Measurements from ENCODE around the gene KATNA1. TPM values are rescaled to one million over a fixed set of nuclear protein-coding genes. Genes with fewer than 3 reads are reported as not detected.

KATNA1 gene
- total RNA-seq, 4 donors from 2014 or later, result 15.4 to 30.4 (median 18.7) TPM

- ATAC-seq (ENCODE audit: low FRiP score), result no peak
- TF ChIP-seq CTCF (IDR thresholded peaks at IDR 0.05), result no peak
- no peak for DNase-seq (ENCODE audit: low spot score)
Measured at GRCh38 chr6:149614337-149614736, 34.2 kb downstream of the KATNA1 start.

- DNase-seq (ENCODE audit: low spot score), result no peak
- no peak for TF ChIP-seq CTCF (IDR thresholded peaks at IDR 0.05)
- no peak for ATAC-seq (ENCODE audit: low FRiP score)
Measured at GRCh38 chr6:149608381-149608982, 40.0 kb downstream of the KATNA1 start.

GRCh38 chr6:149600508-149600907, 48.0 kb downstream of the KATNA1 start:
- DNase-seq (ENCODE audit: low spot score) (no peak), ATAC-seq (ENCODE audit: low FRiP score) (no peak)
- no peak for TF ChIP-seq CTCF (IDR thresholded peaks at IDR 0.05)

GRCh38 chr6:149593408-149593807, 55.1 kb downstream of the KATNA1 start:
- TF ChIP-seq CTCF (IDR thresholded peaks at IDR 0.05), result no peak
- DNase-seq (ENCODE audit: low spot score), result no peak
- no peak for ATAC-seq (ENCODE audit: low FRiP score)

GRCh38 chr6:149592983-149593382, 55.5 kb downstream of the KATNA1 start:
- DNase-seq (ENCODE audit: low spot score) (no peak), ATAC-seq (ENCODE audit: low FRiP score) (no peak)
- TF ChIP-seq CTCF (IDR thresholded peaks at IDR 0.05), result no peak

GRCh38 chr6:149586149-149586548, 62.4 kb downstream of the KATNA1 start:
- TF ChIP-seq CTCF (IDR thresholded peaks at IDR 0.05), result no peak
- ATAC-seq (ENCODE audit: low FRiP score) (no peak), DNase-seq (ENCODE audit: low spot score) (no peak)

GRCh38 chr6:149581349-149581748, 67.2 kb downstream of the KATNA1 start:
- no peak for DNase-seq (ENCODE audit: low spot score)
- no peak for TF ChIP-seq CTCF (IDR thresholded peaks at IDR 0.05)
- no peak for ATAC-seq (ENCODE audit: low FRiP score)

All from omental fat pad (tissue), 4 donors.